Tongue (tissue), 2 donors: Measurements from ENCODE around the gene ITPR1. TPM values are rescaled to one million over a fixed set of nuclear protein-coding genes. Genes with fewer than 3 reads are reported as not detected.
"Not testable (repeated sequence)": the region's sequence is repeated elsewhere in the genome, so short reads cannot be mapped to it uniquely, and the experiment has no call there.

Experiments
- DNase-seq: peaks from one replicate; pipeline ENCODE4 v3.0.0-alpha.2; 2015
- total RNA-seq: library from RNA; depleted of rRNA; stranded (reverse); fragments of >200 nt; gene quantifications from one replicate; pipeline ENCODE4 v1.2.3, GENCODE V29; 2014

Gene ITPR1
- total RNA-seq, 1 donor from 2014 or later = 47.3 TPM

- no peak for DNase-seq
Observed at GRCh38 chr3:4571690-4572334, 78.7 kb downstream of the ITPR1 start.

- DNase-seq = no peak
Observed at GRCh38 chr3:4573153-4573552, 80.0 kb downstream of the ITPR1 start.

DNA sequence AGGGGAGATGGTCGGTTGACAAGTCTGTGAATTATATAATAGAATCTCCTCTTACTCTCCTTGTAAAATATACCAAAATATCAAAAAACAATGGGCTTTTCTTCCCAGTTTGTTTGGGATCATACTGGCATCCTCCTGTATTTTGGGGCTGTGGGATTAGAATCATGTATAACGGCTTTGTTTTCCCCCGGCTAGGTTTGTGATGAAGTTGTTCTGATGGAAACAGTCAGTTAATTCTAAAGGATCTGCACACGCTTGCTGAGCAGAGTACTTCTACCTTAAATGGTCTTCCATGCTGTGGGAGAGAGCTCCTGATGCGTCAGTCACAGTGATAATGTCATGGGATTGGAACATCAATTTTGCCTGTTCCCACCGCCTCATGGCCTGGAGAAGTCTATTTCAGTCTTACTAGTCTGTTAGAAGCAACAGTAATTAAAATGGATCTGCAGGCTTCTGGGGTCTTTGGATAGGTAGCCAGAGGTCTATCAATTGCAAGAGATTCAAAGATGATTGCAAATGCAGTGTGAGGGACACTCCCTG is 81.3 kb downstream of the ITPR1 start:
- DNase-seq = no peak

- no peak for DNase-seq
Observed at GRCh38 chr3:4575381-4575780, 82.2 kb downstream of the ITPR1 start.

- no peak for DNase-seq
Observed at GRCh38 chr3:4577721-4578120, 84.6 kb downstream of the ITPR1 start.

GRCh38 chr3:4580346-4581123 is 87.4 kb downstream of the ITPR1 start:
- no peak for DNase-seq

DNA sequence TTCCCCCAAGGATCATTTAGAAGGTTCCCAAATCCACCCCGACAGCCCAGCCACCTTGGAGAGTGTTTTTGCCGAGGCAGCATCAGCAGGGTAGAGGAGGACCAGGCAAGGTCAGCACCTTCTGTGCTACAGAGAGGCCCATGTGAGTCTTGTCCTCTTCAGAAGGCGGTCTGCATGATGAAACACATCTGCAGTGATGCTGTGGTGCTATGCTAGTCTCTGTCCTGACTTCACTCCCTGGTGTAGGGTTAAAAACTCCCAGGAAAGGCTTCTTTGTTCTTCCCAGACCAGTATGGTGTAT is 87.9 kb downstream of the ITPR1 start:
- no peak for DNase-seq

GRCh38 chr3:4581498-4581897 is 88.3 kb downstream of the ITPR1 start:
- no peak for DNase-seq

GRCh38 chr3:4581920-4582611 is 88.9 kb downstream of the ITPR1 start:
- no peak for DNase-seq

- peak; percentile 35 for DNase-seq
Observed at GRCh38 chr3:4582624-4583023, 89.5 kb downstream of the ITPR1 start.

DNA sequence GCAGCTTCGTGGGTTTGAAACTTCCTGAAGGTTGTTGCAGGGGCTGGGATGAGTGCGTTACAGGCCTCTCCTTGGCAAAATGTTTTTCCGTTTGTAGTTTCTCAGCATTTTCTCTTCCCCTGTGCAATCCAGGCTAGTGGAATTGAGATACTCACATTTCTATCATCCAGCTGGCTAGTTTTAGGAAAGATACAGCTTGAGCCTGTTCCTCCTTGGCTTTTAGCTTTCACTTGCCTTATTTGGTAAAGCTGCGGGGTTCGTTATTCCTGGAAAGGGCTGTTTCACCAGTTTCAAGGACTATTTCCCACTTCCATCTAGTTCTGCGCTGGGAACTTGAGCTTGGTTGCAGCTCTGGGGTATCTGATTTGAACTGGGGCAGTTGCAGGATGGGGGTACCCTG is 90.3 kb downstream of the ITPR1 start:
- DNase-seq = peak; percentile 56

- DNase-seq = peak; percentile 43
Observed at GRCh38 chr3:4584456-4585249, 91.5 kb downstream of the ITPR1 start.

GRCh38 chr3:4586381-4586780 is 93.2 kb downstream of the ITPR1 start:
- DNase-seq = no peak

DNA sequence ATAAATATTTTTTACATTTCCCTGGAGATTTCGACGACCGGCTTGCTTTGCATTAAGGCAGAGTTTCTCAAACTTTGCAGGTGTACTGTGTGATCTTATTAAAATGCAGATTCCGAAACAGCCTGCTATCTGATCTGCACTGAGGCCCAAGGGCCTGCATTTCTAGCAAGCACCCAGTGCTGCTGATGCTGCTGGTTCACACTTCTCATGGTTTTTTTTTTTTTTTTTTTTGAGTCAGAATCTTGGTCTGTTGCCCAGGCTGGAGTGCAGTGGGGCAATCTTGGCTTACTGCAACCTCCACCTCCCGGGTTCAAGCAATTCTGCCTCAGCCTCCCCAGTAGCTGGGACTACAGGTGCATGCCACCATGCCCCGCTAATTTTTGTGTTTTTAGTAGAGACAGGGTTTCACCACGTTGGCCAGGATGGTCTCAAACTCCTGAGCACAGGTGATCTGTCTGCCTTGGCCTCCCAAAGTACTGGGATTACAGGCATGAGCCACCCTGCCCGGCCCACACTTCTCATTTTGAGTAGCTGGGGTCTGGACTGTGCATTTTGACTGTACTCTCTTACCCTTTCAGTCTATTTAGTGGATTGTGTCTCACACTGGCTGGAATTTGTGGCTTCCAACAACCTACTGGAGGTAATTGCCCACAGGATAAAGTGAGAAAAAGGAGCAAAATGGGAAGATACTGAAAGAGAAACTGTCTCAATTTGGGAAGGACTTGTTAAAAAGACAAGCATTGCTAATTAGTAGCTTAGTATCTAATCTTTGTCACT is 94.1 kb downstream of the ITPR1 start:
- no peak for DNase-seq

DNA sequence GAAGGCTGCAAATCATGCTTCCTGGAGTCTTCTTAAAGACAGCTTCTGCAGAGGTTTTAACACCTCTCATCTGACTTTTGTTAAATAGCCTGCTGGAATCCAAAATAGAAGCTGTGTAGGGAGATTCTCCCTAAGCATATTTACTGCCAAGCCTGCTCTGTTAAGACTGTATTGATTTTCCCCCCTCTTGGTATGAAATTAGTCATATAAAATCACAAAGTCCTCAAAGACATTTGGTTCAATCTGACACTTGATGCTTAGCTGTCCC is 94.6 kb downstream of the ITPR1 start:
- no peak for DNase-seq

GRCh38 chr3:4588466-4588865 is 95.3 kb downstream of the ITPR1 start:
- no peak for DNase-seq

DNA sequence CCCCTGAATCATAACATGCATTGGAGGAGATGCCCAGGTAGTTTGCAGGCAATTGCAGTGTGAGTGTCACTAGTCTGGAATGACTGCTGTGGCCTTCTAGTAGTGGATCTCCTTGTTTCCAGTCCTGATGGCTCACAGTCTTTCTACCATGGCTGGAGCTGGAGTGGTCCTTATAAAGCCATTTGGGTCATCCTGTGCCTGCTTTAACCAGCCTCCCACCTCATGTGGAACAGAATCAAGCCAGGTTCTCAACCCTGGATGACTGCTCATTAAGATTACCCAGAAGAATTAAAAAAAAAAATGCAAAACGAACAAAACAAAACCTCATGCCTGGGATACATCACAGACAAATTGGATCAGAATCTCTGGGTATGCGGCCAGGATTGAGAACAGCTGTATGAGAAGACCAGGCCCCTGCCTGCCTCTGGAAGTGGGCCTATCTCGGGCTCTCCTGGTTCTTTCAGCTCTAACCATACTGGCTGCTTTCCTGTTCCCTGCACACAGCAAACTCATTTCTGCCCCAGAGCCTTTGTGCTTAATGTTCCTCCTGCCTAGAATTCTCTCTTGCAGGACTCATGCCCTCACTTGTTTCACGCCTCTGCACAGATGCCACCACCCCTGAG is 96.4 kb downstream of the ITPR1 start:
- no peak for DNase-seq

DNA sequence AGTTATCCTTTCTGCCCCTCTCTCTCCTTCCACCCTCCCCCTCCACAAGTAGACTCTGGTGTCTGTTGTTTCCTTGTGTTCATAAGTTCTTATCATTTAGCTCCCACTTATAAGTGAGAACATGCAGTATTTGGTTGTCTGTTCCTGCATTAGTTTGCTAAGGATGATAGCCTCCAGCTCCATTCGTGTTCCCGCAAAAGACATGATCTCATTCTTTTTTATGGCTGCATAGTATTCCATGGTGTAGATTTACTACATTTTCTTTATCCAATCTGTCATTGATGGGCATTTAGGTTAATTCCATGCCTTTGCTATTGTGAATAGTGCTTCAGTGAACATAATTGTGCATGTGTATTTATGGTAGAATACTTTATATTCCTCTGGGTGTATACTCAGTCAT is 97.7 kb downstream of the ITPR1 start:
- DNase-seq = not testable (repeated sequence)

DNA sequence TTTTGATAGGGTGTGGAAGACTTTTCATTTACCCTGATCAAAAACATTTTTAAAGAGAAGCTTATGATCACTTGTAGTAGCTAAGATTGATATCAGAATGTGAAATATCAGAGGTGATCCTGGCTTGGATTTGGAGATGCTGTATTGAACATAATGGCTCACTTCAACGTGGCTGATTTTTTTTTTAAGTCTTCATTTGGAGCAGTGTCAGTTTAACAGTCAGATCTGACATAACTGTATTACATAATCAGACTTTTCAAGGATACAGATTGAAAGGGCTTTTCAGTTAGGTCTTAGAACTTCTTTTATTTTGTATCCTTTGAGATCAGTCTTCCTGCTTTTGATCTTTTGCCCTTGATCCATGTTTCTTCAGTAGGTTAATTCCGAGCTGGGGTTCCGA is 98.5 kb downstream of the ITPR1 start:
- no peak for DNase-seq

- no peak for DNase-seq
Observed at GRCh38 chr3:4593014-4593413, 99.9 kb downstream of the ITPR1 start.

DNA sequence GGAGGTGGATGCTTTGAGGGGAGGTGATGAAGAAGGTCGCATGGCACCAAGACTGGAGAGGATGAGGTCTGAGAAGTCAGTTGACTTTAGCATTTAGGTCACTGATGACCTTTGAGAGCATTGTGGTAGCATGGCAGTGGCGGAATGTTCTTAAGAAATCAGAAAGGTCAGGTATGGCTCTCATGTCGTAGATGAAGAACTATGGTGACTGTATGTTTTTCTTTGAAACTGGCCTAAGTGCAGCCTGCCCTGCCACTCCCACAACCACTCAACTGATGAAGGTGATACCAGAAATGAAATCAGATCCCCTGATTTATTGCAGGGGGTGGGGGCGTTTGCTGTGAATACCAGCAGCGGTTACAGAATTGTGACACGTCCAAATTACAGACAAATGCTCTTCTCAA is 102.6 kb downstream of the ITPR1 start:
- DNase-seq = no peak

GRCh38 chr3:4596612-4597011 is 103.5 kb downstream of the ITPR1 start:
- no peak for DNase-seq
